Trophoblast cell (in vitro differentiated cells and primary cell): Measurements from ENCODE around the gene ARNT2.
A peak's percentile ranks its signal among the peaks of the same experiment; 100 is the strongest.

Experiments
- DNase-seq, 2 donors: peaks; one replicate each; pipeline ENCODE4 v3.0.0-alpha.2; 2016
- H2AFZ ChIP-seq: 2 replicates; pipeline ENCODE4 v1.6.1; 2013; ENCODE audit warnings: low read length, moderate library complexity, mild to moderate bottlenecking; ENCODE audit not compliant: insufficient read depth, poor library complexity
- H2AK5ac ChIP-seq: 2 replicates; pipeline ENCODE4 v1.6.1; 2013; ENCODE audit warnings: mild to moderate bottlenecking, low read length
- H2BK120ac ChIP-seq: 2 replicates; pipeline ENCODE4 v1.6.1; 2013; ENCODE audit warnings: low read length, mild to moderate bottlenecking, moderate library complexity; ENCODE audit not compliant: insufficient read depth, poor library complexity
- H2BK12ac ChIP-seq: 2 replicates; pipeline ENCODE4 v1.6.1; 2013; ENCODE audit warnings: mild to moderate bottlenecking, low read length, moderate library complexity
- H2BK5ac ChIP-seq: 2 replicates; pipeline ENCODE4 v1.6.1; 2013; ENCODE audit warnings: low read length, low read depth, moderate library complexity, mild to moderate bottlenecking; ENCODE audit not compliant: poor library complexity
- H3K14ac ChIP-seq: 2 replicates; pipeline ENCODE4 v1.6.1; 2013; ENCODE audit warnings: mild to moderate bottlenecking, low read length
- H3K18ac ChIP-seq: 2 replicates; pipeline ENCODE4 v1.6.1; 2013; ENCODE audit warnings: mild to moderate bottlenecking, low read length
- H3K23ac ChIP-seq: 2 replicates; pipeline ENCODE4 v1.6.1; 2013; ENCODE audit warnings: low read length
- H3K27ac ChIP-seq: 2 replicates; pipeline ENCODE4 v1.5.1; 2013; ENCODE audit warnings: low read depth, mild to moderate bottlenecking, inconsistent platforms, low read length, moderate library complexity
- H3K27me3 ChIP-seq: 2 replicates; pipeline ENCODE4 v1.6.1; 2013; ENCODE audit warnings: inconsistent platforms, mild to moderate bottlenecking, low read length, moderate library complexity; ENCODE audit not compliant: insufficient read depth
- H3K36me3 ChIP-seq, 2 experiments: 1 replicate in 1 of 2; 2 replicates in 1 of 2; pipeline ENCODE4 v1.6.1; 2013; ENCODE audit warnings: low read length in 2 of 2, mild to moderate bottlenecking in 2 of 2, moderate library complexity in 1 of 2; ENCODE audit not compliant: insufficient read depth in 2 of 2, control insufficient read depth in 1 of 2
- H3K4ac ChIP-seq: 2 replicates; pipeline ENCODE4 v1.6.1; 2013; ENCODE audit warnings: low read depth, mild to moderate bottlenecking, low read length, moderate library complexity
- H3K4me1 ChIP-seq, 2 experiments: 1 replicate in 1 of 2; 2 replicates in 1 of 2; pipeline ENCODE4 v1.6.1; 2013; ENCODE audit warnings: low read length in 2 of 2, mild to moderate bottlenecking in 2 of 2, moderate library complexity in 1 of 2; ENCODE audit not compliant: insufficient read depth in 2 of 2, control insufficient read depth in 1 of 2
- H3K4me2 ChIP-seq: 2 replicates; pipeline ENCODE4 v1.6.1; 2013; ENCODE audit warnings: inconsistent platforms, mild to moderate bottlenecking, low read length, moderate library complexity
- H3K4me3 ChIP-seq: 2 replicates; pipeline ENCODE4 v1.5.1; 2013; ENCODE audit warnings: mild to moderate bottlenecking, low read depth, low read length, inconsistent platforms
- H3K79me1 ChIP-seq: one replicate; pipeline ENCODE4 v1.6.1; 2013; ENCODE audit warnings: low read length
- H3K79me2 ChIP-seq: 2 replicates; pipeline ENCODE4 v1.6.1; 2013; ENCODE audit warnings: low read length, mild to moderate bottlenecking; ENCODE audit not compliant: control insufficient read depth, insufficient read depth, poor library complexity
- H3K9ac ChIP-seq: 2 replicates; pipeline ENCODE4 v1.6.1; 2013; ENCODE audit warnings: mild to moderate bottlenecking, low read length
- H3K9me3 ChIP-seq: 2 replicates; pipeline ENCODE4 v1.6.1; 2013; ENCODE audit warnings: low read depth, mild to moderate bottlenecking, control low read depth, inconsistent platforms, low read length; ENCODE audit not compliant: insufficient read depth
- H4K12ac ChIP-seq: 2 replicates; pipeline ENCODE4 v1.6.1; 2013; ENCODE audit warnings: low read depth, mild to moderate bottlenecking, low read length, moderate library complexity
- H4K8ac ChIP-seq: 2 replicates; pipeline ENCODE4 v1.6.1; 2013; ENCODE audit warnings: low read depth, mild to moderate bottlenecking, low read length, moderate library complexity
- H4K91ac ChIP-seq: one replicate; pipeline ENCODE4 v1.6.1; 2013; ENCODE audit warnings: low read depth, mild to moderate bottlenecking, low read length, moderate library complexity
- WGBS: extraction: QIAGEN DNeasy Blood & Tissue Kit; methylation state at CpG from one replicate; pipeline ENCODE4 v1.1.7; 2013; ENCODE audit warnings: missing lambda C conversion rate; ENCODE audit not compliant: insufficient read length, insufficient coverage; ENCODE audit errors: extremely low coverage; 5-methylcytosine and 5-hydroxymethylcytosine counted together

Gene ARNT2

GRCh38 chr15:80549654-80550053 is 145.5 kb downstream of the ARNT2 start:
- Histone ChIP-seq H3K79me2 (no peaks in the 10 kb centered on the region), H3K36me3 (no peaks in the 10 kb centered on the region), H3K4me3 (no peak overlapping the region), H3K79me1 (no peaks in the 10 kb centered on the region), H2AFZ (no peak overlapping the region), H3K27me3 (no peaks in the 10 kb centered on the region), H3K27ac (no peak overlapping the region), H4K91ac (no peak overlapping the region), H3K4me2 (no peak overlapping the region), H3K9ac (no peak overlapping the region), H2BK12ac (no peak overlapping the region), H2BK120ac (no peak overlapping the region), H4K8ac (no peak overlapping the region), H3K23ac (no peak overlapping the region), H3K4me1 (no peaks in the 10 kb centered on the region), H3K14ac (no peak overlapping the region), H3K18ac (no peak overlapping the region), H2BK5ac (no peak overlapping the region), H3K4ac (no peak overlapping the region), H4K12ac (no peak overlapping the region), H3K9me3 (no peaks in the 10 kb centered on the region), H2AK5ac (no peak overlapping the region)
- WGBS = no CpG with 5 or more reads among the region's 3 CpGs
- DNase-seq = no peak

GRCh38 chr15:80550219-80550907 is 146.2 kb downstream of the ARNT2 start:
- no peaks in the 10 kb centered on the region for H3K4me1 ChIP-seq
- H3K79me2 ChIP-seq = no peaks in the 10 kb centered on the region
- H3K36me3 ChIP-seq = no peaks in the 10 kb centered on the region
- no peak overlapping the region for H2AFZ ChIP-seq
- H2BK120ac ChIP-seq = no peak overlapping the region
- no peak overlapping the region for H4K91ac ChIP-seq
- no peak overlapping the region for H3K4me2 ChIP-seq
- H3K79me1 ChIP-seq = no peaks in the 10 kb centered on the region
- no peak overlapping the region for H3K27ac ChIP-seq
- H2BK5ac ChIP-seq = no peak overlapping the region
- no peaks in the 10 kb centered on the region for H3K27me3 ChIP-seq
- no peak overlapping the region for H3K9ac ChIP-seq
- no peak overlapping the region for H3K14ac ChIP-seq
- H3K4me3 ChIP-seq = no peak overlapping the region
- no peak overlapping the region for H4K12ac ChIP-seq
- peak; percentile 31 to 46 for DNase-seq
- no peak overlapping the region for H3K23ac ChIP-seq
- no peak overlapping the region for H2BK12ac ChIP-seq
- no peak overlapping the region for H3K4ac ChIP-seq
- no peak overlapping the region for H4K8ac ChIP-seq
- H2AK5ac ChIP-seq = no peak overlapping the region
- WGBS = no CpG with 5 or more reads among the region's 5 CpGs
- no peak overlapping the region for H3K18ac ChIP-seq
- no peaks in the 10 kb centered on the region for H3K9me3 ChIP-seq

GRCh38 chr15:80550908-80551260 is 146.7 kb downstream of the ARNT2 start:
- whole genome bisulfite sequencing = no CpG with 5 or more reads among the region's 4 CpGs
- no peak overlapping the region for H3K23ac ChIP-seq
- no peak for DNase-seq

DNA sequence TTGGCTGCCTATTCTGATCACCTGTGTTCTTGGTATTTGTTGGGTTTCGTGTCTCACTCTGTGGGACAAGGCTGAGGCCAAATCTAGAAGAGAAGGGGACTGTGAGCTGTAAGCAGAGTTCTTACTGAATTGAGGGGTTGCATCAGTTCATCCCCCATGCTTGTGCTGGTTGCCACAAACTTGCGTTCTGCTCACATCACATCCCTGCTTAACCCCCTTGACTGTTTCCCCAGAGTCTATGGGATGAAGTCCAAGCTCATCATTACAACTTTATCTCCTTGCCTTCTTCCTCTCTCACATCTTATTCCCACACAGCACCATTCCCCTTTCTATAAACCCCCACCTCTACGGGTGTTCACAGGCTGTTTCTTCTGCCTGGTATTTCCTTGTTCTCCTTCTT is 147.2 kb downstream of the ARNT2 start:
- Histone ChIP-seq H4K91ac (no peak overlapping the region), H3K36me3 (no peaks in the 10 kb centered on the region), H2AFZ (no peak overlapping the region), H3K4me3 (no peak overlapping the region), H3K79me1 (no peaks in the 10 kb centered on the region), H3K18ac (no peak overlapping the region), H2BK12ac (no peak overlapping the region), H3K14ac (no peak overlapping the region), H3K4ac (no peak overlapping the region), H3K79me2 (no peaks in the 10 kb centered on the region), H2BK120ac (no peak overlapping the region), H3K4me2 (no peak overlapping the region), H2AK5ac (no peak overlapping the region), H3K23ac (no peak overlapping the region), H4K12ac (no peak overlapping the region), H3K9me3 (no peaks in the 10 kb centered on the region), H3K27me3 (no peaks in the 10 kb centered on the region), H4K8ac (no peak overlapping the region), H2BK5ac (no peak overlapping the region), H3K9ac (peak overlapping the region; percentile 53), H3K27ac (no peak overlapping the region), H3K4me1 (no peaks in the 10 kb centered on the region)
- DNase-seq = no peak
- no CpG with 5 or more reads among the region's 3 CpGs for WGBS

More at GRCh38 chr15:80550908-80551260, 146.7 kb downstream of the ARNT2 start:
- Histone ChIP-seq H3K79me2 (no peaks in the 10 kb centered on the region), H3K36me3 (no peaks in the 10 kb centered on the region), H3K4ac (no peak overlapping the region), H2BK12ac (no peak overlapping the region), H3K4me3 (no peak overlapping the region), H4K91ac (no peak overlapping the region), H2BK120ac (no peak overlapping the region), H2AFZ (no peak overlapping the region), H3K9me3 (no peaks in the 10 kb centered on the region), H4K12ac (no peak overlapping the region), H2AK5ac (no peak overlapping the region), H3K4me2 (no peak overlapping the region), H4K8ac (no peak overlapping the region), H3K79me1 (no peaks in the 10 kb centered on the region), H3K18ac (no peak overlapping the region), H3K9ac (no peak overlapping the region), H3K4me1 (no peaks in the 10 kb centered on the region), H2BK5ac (no peak overlapping the region), H3K27me3 (no peaks in the 10 kb centered on the region), H3K14ac (no peak overlapping the region), H3K27ac (no peak overlapping the region)
